Endometrial microvascular endothelial cells (primary cell): ENCODE measurements around the gene ARV1. TPM values are rescaled to one million over a fixed set of nuclear protein-coding genes. Genes with fewer than 3 reads are reported as not detected.

Experiments
- in situ Hi-C: cut with HindIII; loops from 2 replicates; pipeline ENCODE4 v1.10.0; 2017; ENCODE audit warnings: low sequenced_read_pairs, low pct_unique_long_range_greater_than_20kb; ENCODE audit errors: inconsistent ontology term
- total RNA-seq: library from RNA; depleted of rRNA; stranded (reverse); fragments of >200 nt; gene quantifications from one replicate; pipeline ENCODE4 v1.2.3, GENCODE V29; 2015; ENCODE audit errors: inconsistent ontology term

The ARV1 gene
- total RNA-seq, result 19.1 TPM

- in situ Hi-C loops, result no loop called here
Measured at GRCh38 chr1:230978491-230979388, at the start of gene ARV1, which contains the start of gene TTC13. TSS of gene ARV1 (plus strand) at chr1:230979094. CDS start at chr1:230979106, 12 bp downstream. TSS of gene TTC13 (minus strand) at chr1:230978861. CDS start at chr1:230978830, 31 bp downstream.

GRCh38 chr1:230930986-230931385 lies 47.9 kb upstream of the ARV1 start:
- in situ Hi-C loops, result no loop called here

- in situ Hi-C loops, result no loop called here
Measured at GRCh38 chr1:230935852-230936251, 43.0 kb upstream of the ARV1 start.

- in situ Hi-C loops, result no loop called here
Measured at GRCh38 chr1:230936475-230936874, 42.4 kb upstream of the ARV1 start.

GRCh38 chr1:230937371-230937770 lies 41.5 kb upstream of the ARV1 start:
- in situ Hi-C loops, result no loop called here

- in situ Hi-C loops, result no loop called here
Measured at GRCh38 chr1:230938924-230939368, 39.9 kb upstream of the ARV1 start.

- in situ Hi-C loops, result no loop called here
Measured at GRCh38 chr1:230939806-230940489, 38.9 kb upstream of the ARV1 start.

GRCh38 chr1:230940848-230941247 lies 38.0 kb upstream of the ARV1 start:
- in situ Hi-C loops, result no loop called here

GRCh38 chr1:230943048-230943593 lies 35.8 kb upstream of the ARV1 start:
- in situ Hi-C loops, result no loop called here

GRCh38 chr1:230948301-230948700 lies 30.6 kb upstream of the ARV1 start:
- in situ Hi-C loops, result no loop called here

GRCh38 chr1:230948903-230949302 lies 30.0 kb upstream of the ARV1 start:
- in situ Hi-C loops, result no loop called here

- in situ Hi-C loops, result no loop called here
Measured at GRCh38 chr1:230950404-230950803, 28.5 kb upstream of the ARV1 start.

GRCh38 chr1:230957580-230957989 lies 21.3 kb upstream of the ARV1 start:
- in situ Hi-C loops, result no loop called here

GRCh38 chr1:230958370-230958769 lies 20.5 kb upstream of the ARV1 start:
- in situ Hi-C loops, result no loop called here

GRCh38 chr1:230964896-230965295 lies 14.0 kb upstream of the ARV1 start:
- in situ Hi-C loops, result no loop called here

- in situ Hi-C loops, result no loop called here
Measured at GRCh38 chr1:230965535-230965934, 13.4 kb upstream of the ARV1 start.

- in situ Hi-C loops, result no loop called here
Measured at GRCh38 chr1:230966358-230966873, 12.5 kb upstream of the ARV1 start.

- in situ Hi-C loops, result no loop called here
Measured at GRCh38 chr1:230970432-230970831, 8.5 kb upstream of the ARV1 start.

- in situ Hi-C loops, result no loop called here
Measured at GRCh38 chr1:230971771-230972170, 7.1 kb upstream of the ARV1 start.
